ENCODE measurements around the gene AFDN. TPM values are rescaled to one million over a fixed set of nuclear protein-coding genes. Genes with fewer than 3 reads are reported as not detected.

The AFDN gene
- total RNA-seq, 1 experiment from 2014 or later: 182 TPM

- TF ChIP-seq PRDM15 (CRISPR knock-in tag; IDR thresholded peaks at IDR 0.05): no peak
- no peak for TF ChIP-seq NFYB (CRISPR knock-in tag; conservative IDR thresholded peaks at IDR 0.05; ENCODE audit: low read depth)
- TF ChIP-seq TCF7 (CRISPR knock-in tag; IDR thresholded peaks at IDR 0.05; ENCODE audit: low read depth): no peak
Measured at GRCh38 chr6:167993169-167993568, 166.5 kb downstream of the AFDN start (continued).

GRCh38 chr6:167993831-167994230 is 167.1 kb downstream of the AFDN start:
- CTCF ChIA-PET: no interaction called here
- peaks cover 5% of the 10 kb centered on the region for H3K4me1 Mint-ChIP-seq
- TF ChIP-seq MLX (CRISPR knock-in tag; IDR thresholded peaks at IDR 0.05) (no peak), SMAD3 (CRISPR knock-in tag; IDR thresholded peaks at IDR 0.05; ENCODE audit: borderline replicate concordance) (no peak)
- no peak for DNase-seq (ENCODE audit: low spot score)
- H3K4me3 Mint-ChIP-seq: no peak overlapping the region
- H3K27me3 Mint-ChIP-seq (ENCODE audit: low read depth): no peaks in the 10 kb centered on the region
- ATAC-seq: no peak
- H3K9me3 Mint-ChIP-seq: no peaks in the 10 kb centered on the region; the same call in 1 of the 2 replicates
- POLR2A ChIA-PET: no interaction called here
- H3K27ac Mint-ChIP-seq: peak overlapping the region; percentile 14; the same call in 1 of the 2 replicates
- H3K36me3 Mint-ChIP-seq: no peaks in the 10 kb centered on the region

GRCh38 chr6:167995302-167995701 is 168.6 kb downstream of the AFDN start:
- H3K27ac Mint-ChIP-seq: no peak overlapping the region
- ChIA-PET POLR2A (no interaction called here), CTCF (interaction anchor here (0.8 to 1.5 kb wide), 4 partner anchors 27 to 138 kb away, joined by 3 to 5 read pairs (median 4); no protein-coding TSS in a partner anchor)
- ATAC-seq (no peak), DNase-seq (ENCODE audit: low spot score) (no peak)
- no peaks in the 10 kb centered on the region; the same call in 1 of the 2 replicates for H3K9me3 Mint-ChIP-seq
- TF ChIP-seq ZNF121 (CRISPR knock-in tag; IDR thresholded peaks at IDR 0.05) (no peak), PREB (CRISPR knock-in tag; IDR thresholded peaks at IDR 0.05; ENCODE audit: borderline replicate concordance) (no peak), IRF1 (CRISPR knock-in tag; IDR thresholded peaks at IDR 0.05) (no peak), E2F5 (CRISPR knock-in tag; IDR thresholded peaks at IDR 0.05) (no peak), ZNF512 (CRISPR knock-in tag; IDR thresholded peaks at IDR 0.05; ENCODE audit: borderline replicate concordance) (no peak), ZNF232 (CRISPR knock-in tag; IDR thresholded peaks at IDR 0.05) (no peak), PRDM15 (CRISPR knock-in tag; IDR thresholded peaks at IDR 0.05) (no peak)
- H3K4me3 Mint-ChIP-seq: no peak overlapping the region
- no peaks in the 10 kb centered on the region for H3K27me3 Mint-ChIP-seq (ENCODE audit: low read depth)
- H3K36me3 Mint-ChIP-seq: no peaks in the 10 kb centered on the region
- H3K4me1 Mint-ChIP-seq: peaks cover 5% of the 10 kb centered on the region
